HCT116 (cell line): ENCODE results near the gene ADAM19. TPM values are rescaled to one million over a fixed set of nuclear protein-coding genes. Genes with fewer than 3 reads are reported as not detected.

Source experiments
- ATAC-seq: fragments of 200-7000 bp; cut with Tn5 transposase; 2 replicates; pipeline ENCODE4 v1.9.1; 2020; ENCODE audit warnings: mild to moderate bottlenecking, moderate library complexity
- BruUV-seq: library from RNA; stranded (reverse); fragments of 400-500 nt; replicated peaks from 2 replicates; lab custom pipeline; 2021; lab: Mats Ljungman, UMichigan
- CTCF ChIA-PET: fragments of 300-600 bp; sonication (Branson Sonifier 250); formaldehyde crosslinking; loops from one replicate; lab custom pipeline; 2021; ENCODE audit warnings: antibody characterized with exemption; lab: Charles Lee
- POLR2A ChIA-PET: fragments of 300-600, 350-600 bp; sonication (Branson Sonifier 250); formaldehyde crosslinking; loops from one replicate; lab custom pipeline; 2021; ENCODE audit warnings: antibody characterized with exemption; lab: Charles Lee
- RAD21 ChIA-PET, 2 experiments: fragments of 300-600 bp; sonication (Branson Sonifier 250); formaldehyde crosslinking; loops; one replicate each; lab custom pipeline; 2023; ENCODE audit warnings: low total read pairs in 2 of 2; ENCODE audit not compliant: uncharacterized antibody in 2 of 2, unreplicated experiment in 2 of 2, low non-redundant PET in 1 of 2; lab: Charles Lee
- DNase-seq: peaks from one replicate; pipeline ENCODE4 v3.0.0-alpha.2; 2010; ENCODE audit warnings: low read depth, low spot score
- H2AFZ ChIP-seq: fragments of 200-600 bp; shearing (Covaris generic), sonication (generic); 2 replicates; pipeline ENCODE4 v1.6.1; 2017; ENCODE audit warnings: low read depth, mixed run types, mixed read lengths, antibody characterized with exemption, low read length; ENCODE audit not compliant: poor library complexity, severe bottlenecking
- H3K27ac ChIP-seq: 2 replicates; pipeline ENCODE4 v1.5.1; 2012; ENCODE audit warnings: low read depth, low read length
- H3K27me3 ChIP-seq: fragments of 200-600 bp; sonication (generic); 2 replicates; pipeline ENCODE4 v1.6.1; 2016; ENCODE audit warnings: mixed run types, low read length, mixed read lengths; ENCODE audit not compliant: insufficient read depth
- H3K36me3 ChIP-seq, 2 experiments: fragments of 200-500 bp in 1 of 2; fragments of 200-600 bp in 1 of 2; sonication (Bioruptor generic) in 1 of 2; sonication (generic) in 1 of 2; 2 replicates each; pipeline versions ENCODE4 v1.5.1 to v1.6.1; 2014 to 2016; ENCODE audit warnings: low read length in 2 of 2, inconsistent platforms in 1 of 2, mixed read lengths in 1 of 2, mixed run types in 1 of 2; ENCODE audit not compliant: insufficient read depth in 2 of 2, control insufficient read depth in 1 of 2
- H3K4me1 ChIP-seq, 2 experiments: fragments of 200-600 bp in 1 of 2; sonication (generic) in 1 of 2; 2 replicates each; pipeline versions ENCODE4 v1.5.1 to v1.6.1; 2012 to 2017; ENCODE audit warnings: low read length in 2 of 2, inconsistent platforms in 1 of 2, mild to moderate bottlenecking in 1 of 2, mixed read lengths in 1 of 2, mixed run types in 1 of 2, moderate library complexity in 1 of 2; ENCODE audit not compliant: insufficient read depth in 2 of 2, control insufficient read depth in 1 of 2
- H3K4me2 ChIP-seq: fragments of 200-600 bp; sonication (generic); 2 replicates; pipeline ENCODE4 v1.6.1; 2017; ENCODE audit warnings: mixed run types, low read length, mixed read lengths
- H3K4me3 ChIP-seq, 2 experiments: fragments of 200-600 bp in 1 of 2; sonication (generic) in 1 of 2; replicated peaks in 1 of 2; 2 replicates each; pipeline ENCODE4 v1.5.1; 2011 to 2016; ENCODE audit warnings: low read length in 2 of 2, control low read depth in 1 of 2, low read depth in 1 of 2, mild to moderate bottlenecking in 1 of 2, mixed read lengths in 1 of 2, mixed run types in 1 of 2
- H3K79me2 ChIP-seq: fragments of 200-600 bp; sonication (generic); 2 replicates; pipeline ENCODE4 v1.6.1; 2017; ENCODE audit warnings: mild to moderate bottlenecking, mixed run types, low read length, moderate library complexity, mixed read lengths; ENCODE audit not compliant: insufficient read depth
- H3K9ac ChIP-seq: fragments of 200-600 bp; sonication (generic); 2 replicates; pipeline ENCODE4 v1.6.1; 2016; ENCODE audit warnings: low read length, mixed read lengths
- H3K9me2 ChIP-seq: fragments of 200-600 bp; sonication (generic), shearing (Covaris generic); 2 replicates; pipeline ENCODE4 v1.6.1; 2017; ENCODE audit warnings: mixed run types, mild to moderate bottlenecking, moderate library complexity; ENCODE audit not compliant: insufficient read depth
- H3K9me3 ChIP-seq, 2 experiments: fragments of 200-500 bp in 1 of 2; fragments of 200-600 bp in 1 of 2; sonication (Bioruptor generic) in 1 of 2; sonication (generic) in 1 of 2; 2 replicates each; pipeline ENCODE4 v1.6.1; 2014 to 2017; ENCODE audit warnings: low read length in 2 of 2, mixed read lengths in 2 of 2, inconsistent platforms in 1 of 2, low read depth in 1 of 2, mild to moderate bottlenecking in 1 of 2, mixed run types in 1 of 2, moderate library complexity in 1 of 2; ENCODE audit not compliant: control insufficient read depth in 1 of 2, insufficient read depth in 1 of 2
- H4K20me1 ChIP-seq: fragments of 200-600 bp; sonication (generic), shearing (Covaris generic); 2 replicates; pipeline ENCODE4 v1.6.1; 2017; ENCODE audit warnings: mixed run types, mild to moderate bottlenecking, moderate library complexity; ENCODE audit not compliant: insufficient read depth
- CBX3 ChIP-seq: IDR thresholded peaks from 2 replicates; pipeline ENCODE4 v1.6.1; 2012; ENCODE audit warnings: low read depth
- ELF1 ChIP-seq: IDR thresholded peaks from 2 replicates; pipeline ENCODE4 v1.6.1; 2012; ENCODE audit warnings: low read depth, borderline replicate concordance
- FOSL1 ChIP-seq: IDR thresholded peaks from 2 replicates; pipeline ENCODE4 v1.6.1; 2012; ENCODE audit warnings: low read depth
- RAD21 ChIP-seq: IDR thresholded peaks from 2 replicates; pipeline ENCODE4 v1.6.1; 2012; ENCODE audit warnings: low read depth, mild to moderate bottlenecking
- REST ChIP-seq: IDR thresholded peaks from 2 replicates; pipeline ENCODE4 v1.6.1; 2012; ENCODE audit warnings: low read depth
- SIN3A ChIP-seq: IDR thresholded peaks from 2 replicates; pipeline ENCODE4 v1.6.1; 2012; ENCODE audit warnings: low read depth
- TCF7L2 ChIP-seq: IDR thresholded peaks from 2 replicates; pipeline ENCODE4 v1.7.0; 2011; ENCODE audit warnings: borderline replicate concordance, inconsistent platforms; ENCODE audit not compliant: insufficient read depth, insufficient read length; ENCODE audit errors: extremely low read depth
- intact Hi-C: fragments of 100-400 bp; cut with micrococcal nuclease; formaldehyde crosslinking; loops from 2 replicates; pipeline ENCODE4 v1.10.0; 2022
- total RNA-seq: library from RNA; stranded (reverse); gene quantifications from one replicate; pipeline ENCODE4 v1.2.1, GENCODE V29; 2021; ENCODE audit not compliant: unreplicated experiment

Gene ADAM19
- total RNA-seq, 1 experiment from 2014 or later: 77.3 TPM

DNA sequence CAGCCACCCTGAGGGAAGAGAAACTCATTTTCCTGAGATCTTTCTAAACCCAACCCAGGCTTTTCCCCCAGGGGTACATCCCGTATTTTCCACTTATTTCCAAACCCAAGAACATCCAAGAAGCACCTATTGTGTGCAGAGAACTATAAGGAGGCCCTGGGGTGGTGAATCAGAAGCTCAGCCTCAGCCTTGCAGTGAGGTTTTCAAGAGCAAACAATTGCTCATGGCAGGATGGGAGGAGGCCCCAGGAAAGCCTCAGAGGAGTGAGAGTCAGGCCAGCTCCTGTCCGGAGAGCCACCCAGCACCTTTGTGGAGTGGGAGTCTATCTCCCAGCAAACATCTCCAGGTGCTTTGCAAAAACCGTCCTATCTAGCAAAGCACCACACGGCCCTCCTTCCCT is 96.4 kb downstream of the ADAM19 start:
- H3K4me3 ChIP-seq: no peak overlapping the region
- no peaks in the 10 kb centered on the region for H3K4me1 ChIP-seq
- ChIA-PET POLR2A (no interaction called here), RAD21 (no interaction called here), CTCF (no interaction called here)
- no peaks in the 10 kb centered on the region for H3K9me3 ChIP-seq
- no peak for DNase-seq
- H3K36me3 ChIP-seq: peaks cover 0 to 16% of the 10 kb centered on the region in 2 experiments; a peak in 2 of 4 replicates
- no peak overlapping the region for H2AFZ ChIP-seq
- no peak overlapping the region for H3K4me2 ChIP-seq
- intact Hi-C loops: loop anchor here (5.0 to 10.0 kb wide), 2 partner anchors 236 to 332 kb away; no protein-coding TSS in a partner anchor
- no peaks in the 10 kb centered on the region for H4K20me1 ChIP-seq
- TF ChIP-seq FOSL1 (no peak), ELF1 (no peak), TCF7L2 (no peak), REST (no peak), RAD21 (no peak), CBX3 (no peak), SIN3A (no peak)
- H3K27me3 ChIP-seq: no peaks in the 10 kb centered on the region
- no peaks in the 10 kb centered on the region for H3K79me2 ChIP-seq
- BruUV-seq: no TSS peak
- H3K9ac ChIP-seq: no peak overlapping the region
- H3K27ac ChIP-seq: no peak overlapping the region
- no peak for ATAC-seq
- no peaks in the 10 kb centered on the region for H3K9me2 ChIP-seq
